Mucosa of descending colon (tissue), 3 donors: ENCODE results near the gene ZNF71. TPM values are rescaled to one million over a fixed set of nuclear protein-coding genes. Genes with fewer than 3 reads are reported as not detected.

Source experiments
- ATAC-seq: fragments of 200-7000 bp; cut with Tn5 transposase; one replicate; pipeline ENCODE4 v1.9.1; 2020; ENCODE audit warnings: mild to moderate bottlenecking, moderate library complexity
- DNase-seq, 3 donors: peaks; one replicate each; pipeline ENCODE4 v3.0.0-alpha.2; 2020
- H3K36me3 ChIP-seq: fragments of 200-600 bp; one replicate; pipeline ENCODE4 v1.8.0; 2021; ENCODE audit warnings: low read depth, mild to moderate bottlenecking
- H3K4me1 ChIP-seq: fragments of 200-600 bp; one replicate; pipeline ENCODE4 v1.8.0; 2021; ENCODE audit warnings: low read depth, mild to moderate bottlenecking
- H3K4me3 ChIP-seq: fragments of 200-600 bp; one replicate; pipeline ENCODE4 v1.8.0; 2021; ENCODE audit warnings: mild to moderate bottlenecking
- H3K9me3 ChIP-seq: fragments of 200-600 bp; one replicate; pipeline ENCODE4 v1.8.0; 2021; ENCODE audit warnings: mild to moderate bottlenecking
- intact Hi-C, 2 donors: fragments of 100-400 bp; cut with DNase I in 1 of 2; cut with micrococcal nuclease in 1 of 2; formaldehyde crosslinking; loops; one replicate each; pipeline versions ENCODE4 v1.11.0 to v1.11.1; 2022; cut with DNase I, micrococcal nuclease
- total RNA-seq, 3 donors: library from RNA; stranded (reverse); fragmentation: NEBNext Ultra II Directional in 2 of 3; extraction: Animal tissue kit (Norgen Biotek cat#: 25700) in 2 of 3; gene quantifications; one replicate each; pipeline versions ENCODE4 v1.2.1 to v1.2.4, GENCODE V29; 2021 to 2023
- TF ChIP-seq, protein P1 (sequence below): fragments of 200-600 bp; IDR thresholded peaks from one replicate; pipeline ENCODE4 v1.8.0; 2022; ENCODE audit warnings: antibody characterized with exemption, mild to moderate bottlenecking
- donor health status: DM: no; HTN: no; CAD: no; lungs with moderate emphysema.
- donor health status: DM: no; HTN: no; CAD: no.
- donor health status: DM: no; HTN: yes; CAD: no.

The ZNF71 gene
- total RNA-seq, 3 donors from 2014 or later, result 2.8 to 12.2 (median 3.2) TPM

DNA sequence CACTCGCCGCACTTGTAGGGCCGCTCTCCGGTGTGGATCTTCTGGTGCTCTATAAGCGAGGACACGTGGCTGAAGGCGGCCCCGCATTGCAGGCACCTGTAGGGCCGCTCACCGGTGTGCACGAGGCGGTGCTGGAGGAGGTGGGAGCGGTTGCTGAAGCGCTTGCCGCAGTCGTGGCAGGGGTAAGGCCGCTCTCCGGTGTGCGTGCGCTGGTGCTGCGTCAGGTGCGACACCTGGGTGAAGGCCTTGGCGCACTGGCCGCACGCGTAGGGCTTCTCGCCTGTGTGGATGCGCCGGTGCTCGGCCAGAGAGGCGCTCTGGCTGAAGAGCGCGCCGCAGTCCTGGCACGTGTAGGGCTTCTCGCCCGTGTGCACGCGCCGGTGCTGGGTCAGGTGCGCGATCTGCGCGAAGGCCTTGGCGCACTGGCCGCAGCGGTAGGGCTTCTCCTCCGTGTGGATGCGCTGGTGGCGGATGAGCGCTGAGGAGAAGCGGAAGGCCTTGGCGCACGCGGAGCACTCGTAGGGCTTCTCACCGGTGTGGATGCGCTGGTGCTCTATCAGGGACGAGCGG lies 68.9 kb downstream of the ZNF71 start:
- TF ChIP-seq, protein P1, sequence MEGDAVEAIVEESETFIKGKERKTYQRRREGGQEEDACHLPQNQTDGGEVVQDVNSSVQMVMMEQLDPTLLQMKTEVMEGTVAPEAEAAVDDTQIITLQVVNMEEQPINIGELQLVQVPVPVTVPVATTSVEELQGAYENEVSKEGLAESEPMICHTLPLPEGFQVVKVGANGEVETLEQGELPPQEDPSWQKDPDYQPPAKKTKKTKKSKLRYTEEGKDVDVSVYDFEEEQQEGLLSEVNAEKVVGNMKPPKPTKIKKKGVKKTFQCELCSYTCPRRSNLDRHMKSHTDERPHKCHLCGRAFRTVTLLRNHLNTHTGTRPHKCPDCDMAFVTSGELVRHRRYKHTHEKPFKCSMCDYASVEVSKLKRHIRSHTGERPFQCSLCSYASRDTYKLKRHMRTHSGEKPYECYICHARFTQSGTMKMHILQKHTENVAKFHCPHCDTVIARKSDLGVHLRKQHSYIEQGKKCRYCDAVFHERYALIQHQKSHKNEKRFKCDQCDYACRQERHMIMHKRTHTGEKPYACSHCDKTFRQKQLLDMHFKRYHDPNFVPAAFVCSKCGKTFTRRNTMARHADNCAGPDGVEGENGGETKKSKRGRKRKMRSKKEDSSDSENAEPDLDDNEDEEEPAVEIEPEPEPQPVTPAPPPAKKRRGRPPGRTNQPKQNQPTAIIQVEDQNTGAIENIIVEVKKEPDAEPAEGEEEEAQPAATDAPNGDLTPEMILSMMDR, result no peak
- intact Hi-C loops, result no loop called here
- Histone ChIP-seq H3K4me1 (no peaks in the 10 kb centered on the region), H3K36me3 (no peaks in the 10 kb centered on the region), H3K4me3 (no peak overlapping the region), H3K9me3 (peaks cover 93% of the 10 kb centered on the region)
- ATAC-seq (no peak), DNase-seq (no peak)

DNA sequence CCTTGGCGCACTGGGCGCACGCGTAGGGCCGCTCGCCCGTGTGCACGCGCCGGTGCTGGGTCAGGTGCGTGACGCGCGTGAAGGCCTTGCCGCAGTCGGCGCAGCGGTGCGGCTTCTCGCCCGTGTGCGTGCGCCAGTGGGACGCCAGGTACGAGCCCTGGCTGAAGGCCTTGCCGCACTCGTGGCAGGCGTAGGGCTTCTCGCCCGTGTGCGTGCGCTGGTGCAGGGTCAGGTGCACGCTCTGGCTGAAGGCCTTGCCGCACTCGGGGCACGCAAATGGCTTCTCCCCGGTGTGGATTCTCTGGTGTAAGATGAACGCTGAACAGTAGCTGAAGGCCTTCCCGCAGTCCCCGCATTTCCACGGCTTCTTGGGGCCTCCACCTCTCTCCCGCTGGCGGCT lies 69.4 kb downstream of the ZNF71 start:
- Histone ChIP-seq H3K4me1 (no peaks in the 10 kb centered on the region), H3K9me3 (peaks cover 91% of the 10 kb centered on the region), H3K36me3 (no peaks in the 10 kb centered on the region), H3K4me3 (no peak overlapping the region)
- intact Hi-C loops, result no loop called here
- ATAC-seq (no peak), DNase-seq (no peak)
- TF ChIP-seq, protein P1, result no peak

DNA sequence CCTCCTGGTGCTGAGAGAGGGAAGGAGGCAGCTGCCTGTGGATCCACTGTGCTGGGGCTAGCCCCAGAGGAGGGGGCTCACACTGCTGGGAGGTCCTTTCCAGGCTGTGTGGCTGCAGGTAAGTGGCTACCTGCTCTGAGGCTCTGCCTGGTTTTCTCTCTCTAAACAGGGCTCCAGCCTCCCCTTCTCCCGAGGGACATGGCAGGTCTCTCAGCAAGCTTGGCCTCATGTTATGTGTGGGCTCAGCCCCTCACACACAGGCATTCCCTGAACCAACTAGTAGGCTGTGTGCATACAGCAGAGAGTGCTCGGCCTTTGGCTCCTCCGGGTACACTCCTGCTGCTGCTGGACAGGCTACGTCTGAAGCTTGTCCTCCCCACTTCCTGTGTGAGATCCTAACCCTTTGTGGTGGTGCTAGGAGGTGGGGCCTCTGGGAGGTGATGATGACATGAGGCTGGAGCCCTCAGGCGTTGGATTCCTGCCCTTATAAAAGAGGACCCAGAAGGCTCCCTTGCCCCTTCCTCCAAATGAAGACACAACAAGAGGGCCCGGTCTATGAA lies 72.3 kb downstream of the ZNF71 start:
- peaks cover 5% of the 10 kb centered on the region for H3K4me1 ChIP-seq
- ATAC-seq, result no peak
- TF ChIP-seq, protein P1, result no peak
- H3K4me3 ChIP-seq, result no peak overlapping the region
- no peak for DNase-seq
- peaks cover 84% of the 10 kb centered on the region for H3K9me3 ChIP-seq
- intact Hi-C loops, result no loop called here
- no peaks in the 10 kb centered on the region for H3K36me3 ChIP-seq

DNA sequence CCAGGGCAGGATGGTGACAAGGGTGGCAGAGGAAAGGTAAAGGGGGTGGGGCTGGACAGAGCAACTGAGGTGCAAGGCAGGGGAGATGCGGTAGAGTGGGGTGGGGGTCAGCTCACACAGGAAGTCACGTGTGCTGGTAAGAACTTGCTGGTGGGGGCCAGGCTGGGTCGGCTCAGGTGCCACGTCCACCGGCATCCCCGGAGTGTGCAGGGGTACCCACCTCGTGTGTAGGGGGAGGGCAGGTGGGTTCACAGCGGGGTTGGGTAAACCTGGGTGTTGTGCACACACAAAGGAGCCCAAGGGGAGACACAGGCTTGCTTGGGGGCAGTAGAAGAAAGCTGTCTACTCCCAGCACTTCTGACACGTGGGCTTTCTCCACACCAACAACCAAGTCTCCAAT lies 73.6 kb downstream of the ZNF71 start:
- Histone ChIP-seq H3K4me1 (peaks cover 5% of the 10 kb centered on the region), H3K9me3 (peaks cover 74% of the 10 kb centered on the region), H3K4me3 (no peak overlapping the region), H3K36me3 (no peaks in the 10 kb centered on the region)
- intact Hi-C loops, result no loop called here
- DNase-seq, result no peak
- ATAC-seq, result no peak
- TF ChIP-seq, protein P1, result no peak

DNA sequence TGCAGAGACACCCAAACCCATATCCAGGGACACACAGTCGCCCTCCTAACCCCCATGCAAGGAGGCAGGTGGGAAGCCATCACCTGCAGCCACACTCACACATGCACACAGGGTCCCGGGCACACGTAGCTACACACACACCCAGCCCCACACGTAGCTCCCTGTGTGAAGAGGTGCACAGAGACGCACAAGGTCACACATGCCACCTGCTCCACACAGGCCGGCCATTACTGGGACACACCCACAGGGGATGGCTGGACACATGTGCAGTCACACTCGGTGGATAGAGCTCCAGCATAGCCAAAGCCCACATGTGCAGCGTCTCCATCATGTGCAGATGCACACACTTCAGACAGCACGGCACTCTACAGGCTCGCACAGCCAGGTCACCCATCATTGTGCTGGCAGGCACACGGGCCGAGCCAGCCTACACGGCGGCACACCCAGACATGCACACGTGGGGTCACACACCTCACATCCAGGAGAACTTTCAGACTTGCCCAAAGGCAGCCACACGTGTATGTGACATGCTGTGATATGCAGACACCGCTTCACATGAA lies 75.4 kb downstream of the ZNF71 start:
- no peak for ATAC-seq
- TF ChIP-seq, protein P1, result no peak
- intact Hi-C loops, result no loop called here
- H3K36me3 ChIP-seq, result no peaks in the 10 kb centered on the region
- H3K4me3 ChIP-seq, result no peak overlapping the region
- peaks cover 5% of the 10 kb centered on the region for H3K4me1 ChIP-seq
- H3K9me3 ChIP-seq, result peaks cover 70% of the 10 kb centered on the region
- no peak for DNase-seq
